ENCODE measurements around the gene SH2D4B.

SH2D4B gene

DNA sequence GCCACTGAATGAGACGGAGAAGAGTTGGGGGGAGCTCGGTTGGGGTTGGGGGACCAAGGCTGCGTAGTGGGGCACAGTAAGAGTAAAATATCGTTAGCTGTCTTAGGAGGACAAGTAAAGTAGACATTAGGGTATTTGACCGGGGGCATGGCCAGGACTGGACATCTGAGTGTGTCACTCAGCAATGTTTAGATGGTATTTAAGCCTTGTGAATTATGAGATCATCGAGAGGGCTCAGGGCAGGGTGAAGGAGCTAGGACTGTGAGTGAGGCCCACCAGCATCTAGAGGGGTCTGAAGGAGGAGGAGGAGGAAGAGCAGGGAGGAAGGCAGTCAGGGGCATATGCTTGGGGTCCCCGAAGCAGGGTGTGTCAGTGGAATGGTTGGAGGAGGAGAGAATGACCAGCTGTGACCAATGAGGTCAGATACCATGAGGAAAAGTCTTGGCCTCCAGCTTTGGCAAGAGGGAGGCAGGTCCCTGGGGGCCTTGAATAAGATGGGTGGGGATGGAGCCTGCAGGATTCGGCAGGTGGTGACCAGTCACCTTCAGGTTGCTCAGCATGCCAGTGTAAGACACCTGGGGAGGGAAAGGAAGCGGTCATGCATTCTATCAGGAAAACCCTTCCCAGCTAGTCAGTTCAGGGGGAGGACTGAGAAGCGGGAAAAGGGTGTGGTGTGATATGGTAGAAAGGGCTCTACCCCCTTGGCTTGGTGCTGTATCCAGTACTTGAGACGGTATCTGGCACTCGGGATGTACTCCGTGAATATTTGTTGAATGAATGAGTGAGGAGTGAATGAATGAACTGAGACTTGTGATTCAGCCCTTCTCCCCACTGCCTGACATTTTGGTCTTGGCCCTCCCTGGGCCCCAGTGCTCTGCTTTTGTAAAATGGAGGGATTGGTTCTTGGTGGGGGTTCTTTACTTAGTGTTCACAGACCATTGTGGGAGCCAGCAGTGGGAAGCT lies 34.8 kb upstream of the SH2D4B start:
- peaks cover 19% of the 10 kb centered on the region for H3K36me3 ChIP-seq
- H3K4me1 ChIP-seq (ENCODE audit: control insufficient read depth in 1 of 2, insufficient read depth in 1 of 2, low read depth in 1 of 2, low read length in 1 of 2), result peaks cover 80 to 81% of the 10 kb centered on the region in 2 experiments
- peak overlapping the region; percentile 96 for H3K27ac ChIP-seq
- peak overlapping the region in 1 of 2 experiments; percentile 32 for H3K4me3 ChIP-seq (ENCODE audit: low read depth in 1 of 2, low read length in 1 of 2)
- H3K9me3 ChIP-seq, result no peaks in the 10 kb centered on the region
- TF ChIP-seq CTCF (IDR thresholded peaks at IDR 0.05), result no peak
- no peaks in the 10 kb centered on the region for H3K27me3 ChIP-seq

- no peaks in the 10 kb centered on the region for H3K9me3 ChIP-seq
- H3K27me3 ChIP-seq, result no peaks in the 10 kb centered on the region
- peak overlapping the region; percentile 96 for H3K27ac ChIP-seq
Measured at GRCh38 chr10:80503584-80504157, 34.0 kb upstream of the SH2D4B start.

DNA sequence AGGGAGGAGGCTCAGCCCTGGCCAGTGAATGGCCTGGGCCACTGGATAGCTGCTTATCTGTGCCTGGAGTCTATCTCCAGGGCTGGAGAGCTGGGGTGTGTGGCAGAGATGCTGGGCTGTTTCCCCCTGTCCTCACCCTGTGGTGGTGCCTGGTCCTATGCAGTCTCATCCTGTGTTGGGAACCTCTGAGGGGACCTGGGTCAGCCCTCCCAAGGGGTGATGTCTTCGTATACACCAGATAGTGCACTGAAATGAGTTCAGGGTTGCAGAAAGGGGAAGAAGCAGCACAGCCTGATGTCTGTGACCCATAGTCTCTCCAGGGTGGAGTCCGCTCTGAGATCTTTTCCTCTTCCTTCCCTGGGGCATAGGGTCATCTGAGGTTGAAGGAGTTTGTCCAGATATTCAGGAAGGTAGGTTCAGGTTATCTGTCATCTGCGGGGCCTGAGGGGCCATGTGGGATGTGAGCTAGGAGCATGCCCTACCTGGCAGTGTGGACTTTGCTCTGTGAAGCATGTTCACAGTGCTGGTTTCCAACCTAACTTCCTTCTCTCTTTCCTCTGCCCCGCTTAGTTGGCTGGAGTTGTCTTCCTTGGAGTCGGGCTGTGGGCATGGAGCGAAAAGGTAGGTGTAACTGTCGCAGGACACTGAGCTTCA lies 33.4 kb upstream of the SH2D4B start:
- Histone ChIP-seq H3K4me3 (ENCODE audit: low read depth in 1 of 2, low read length in 1 of 2) (peak overlapping the region; percentile 10 to 32), H3K27ac (peak overlapping the region; percentile 96), H3K36me3 (peaks cover 31% of the 10 kb centered on the region), H3K9me3 (no peaks in the 10 kb centered on the region), H3K4me1 (ENCODE audit: control insufficient read depth in 1 of 2, insufficient read depth in 1 of 2, low read depth in 1 of 2, low read length in 1 of 2) (peaks cover 66 to 67% of the 10 kb centered on the region in 2 experiments), H3K27me3 (no peaks in the 10 kb centered on the region)
- TF ChIP-seq CTCF (IDR thresholded peaks at IDR 0.05), result no peak

More at GRCh38 chr10:80503584-80504157, 34.0 kb upstream of the SH2D4B start:
- no peak for TF ChIP-seq CTCF (IDR thresholded peaks at IDR 0.05)
- peaks cover 24% of the 10 kb centered on the region for H3K36me3 ChIP-seq
- peaks cover 72 to 73% of the 10 kb centered on the region in 2 experiments for H3K4me1 ChIP-seq (ENCODE audit: control insufficient read depth in 1 of 2, insufficient read depth in 1 of 2, low read depth in 1 of 2, low read length in 1 of 2)
- H3K4me3 ChIP-seq (ENCODE audit: low read depth in 1 of 2, low read length in 1 of 2), result peak overlapping the region; percentile 10 to 32

- peak overlapping the region; percentile 2 to 32 for H3K4me3 ChIP-seq (ENCODE audit: low read depth in 1 of 2, low read length in 1 of 2)
- peaks cover 37% of the 10 kb centered on the region for H3K36me3 ChIP-seq
- H3K9me3 ChIP-seq, result no peaks in the 10 kb centered on the region
- no peaks in the 10 kb centered on the region for H3K27me3 ChIP-seq
- peak overlapping the region; percentile 96 for H3K27ac ChIP-seq
- peaks cover 59 to 60% of the 10 kb centered on the region in 2 experiments for H3K4me1 ChIP-seq (ENCODE audit: control insufficient read depth in 1 of 2, insufficient read depth in 1 of 2, low read depth in 1 of 2, low read length in 1 of 2)
- TF ChIP-seq CTCF (IDR thresholded peaks at IDR 0.05), result no peak
Measured at GRCh38 chr10:80504897-80505465, 32.7 kb upstream of the SH2D4B start.

DNA sequence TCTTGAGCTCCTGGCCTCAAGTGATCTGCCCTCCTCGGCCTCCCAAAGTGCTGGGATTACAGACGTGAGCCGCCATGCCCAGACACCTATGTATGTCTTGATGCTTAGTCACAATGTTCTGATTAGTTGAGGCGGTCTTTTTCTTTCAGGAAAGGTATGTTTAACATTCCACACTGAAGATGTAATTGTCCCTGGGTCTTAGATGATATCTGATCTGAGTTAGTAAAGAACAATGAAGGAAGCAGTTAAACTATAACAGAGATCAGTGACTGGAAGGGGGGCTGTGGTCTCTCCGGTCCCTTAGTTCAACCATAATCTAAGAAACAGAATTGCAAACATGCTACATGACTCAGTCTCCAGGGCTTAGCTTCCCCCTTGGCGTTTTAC lies 31.5 kb upstream of the SH2D4B start:
- H3K9me3 ChIP-seq, result no peaks in the 10 kb centered on the region
- TF ChIP-seq CTCF (IDR thresholded peaks at IDR 0.05), result no peak
- peaks cover 49% of the 10 kb centered on the region for H3K36me3 ChIP-seq
- peaks cover 48% of the 10 kb centered on the region in 2 experiments for H3K4me1 ChIP-seq (ENCODE audit: control insufficient read depth in 1 of 2, insufficient read depth in 1 of 2, low read depth in 1 of 2, low read length in 1 of 2)
- no peaks in the 10 kb centered on the region for H3K27me3 ChIP-seq
- no peak overlapping the region for H3K4me3 ChIP-seq (ENCODE audit: low read depth in 1 of 2, low read length in 1 of 2)
- H3K27ac ChIP-seq, result peak overlapping the region; percentile 96

Data from neutrophil (primary cell).